K562 (cell line): ENCODE measurements around the gene FOXO3.

Experiments used
- BRF1 ChIP-seq: IDR thresholded peaks from 3 replicates; pipeline ENCODE4 v1.6.1; 2011; ENCODE audit warnings: borderline replicate concordance, mild to moderate bottlenecking; ENCODE audit not compliant: insufficient read length; ENCODE audit errors: extremely low read depth
- EZH2 ChIP-seq: IDR thresholded peaks from 2 replicates; pipeline ENCODE4 v1.6.1; 2012; ENCODE audit warnings: low read depth, mild to moderate bottlenecking, inconsistent platforms, low read length, borderline replicate concordance
- FOSL1 ChIP-seq: fragments of 200-800 bp; sonication (Bioruptor generic); conservative IDR thresholded peaks from 2 replicates; pipeline ENCODE4 v1.6.1; 2016; ENCODE audit warnings: missing genetic modification characterization, missing compliant biosample characterization
- JUN ChIP-seq, 2 experiments: sonication (generic) in 1 of 2; formaldehyde crosslinking in 1 of 2; IDR thresholded peaks; 2 replicates each; pipeline versions ENCODE4 v1.6.1 to v1.8.0; 2012 to 2022; ENCODE audit warnings: borderline replicate concordance in 2 of 2, mild to moderate bottlenecking in 2 of 2, improper control_type of control experiment in 1 of 2, low read depth in 1 of 2, low read length in 1 of 2, missing genetic modification reagents in 1 of 2
- ZC3H4 ChIP-seq: sonication (generic); formaldehyde crosslinking; IDR thresholded peaks from 2 replicates; pipeline ENCODE4 v1.9.0; 2021; ENCODE audit warnings: missing genetic modification reagents, borderline replicate concordance
- ZSCAN29 ChIP-seq: fragments of 450-650 bp; IDR thresholded peaks from 2 replicates; pipeline ENCODE4 v1.6.1; 2017

GRCh38 chr6:108549741-108550140 lies 11.0 kb upstream of the FOXO3 start:
- TF ChIP-seq FOSL1 (tag) (no peak), EZH2 (no peak), BRF1 (no peak), ZSCAN29 (no peak), JUN (IDR thresholded peaks at IDR 0.05; ENCODE audit: borderline replicate concordance, low read depth, low read length) (no peak), JUN (CRISPR knock-in tag; IDR thresholded peaks at IDR 0.05; ENCODE audit: borderline replicate concordance) (no peak), ZC3H4 (CRISPR knock-in tag) (no peak)
